ENCODE results near the gene SLC22A23. TPM values are rescaled to one million over a fixed set of nuclear protein-coding genes. Genes with fewer than 3 reads are reported as not detected.

SLC22A23 gene
- total RNA-seq, 1 donor from 2014 or later = 0.05 TPM

- H3K36me3 Mint-ChIP-seq (ENCODE audit: low read depth) = no peaks in the 10 kb centered on the region
- H3K9me3 Mint-ChIP-seq = no peaks in the 10 kb centered on the region
- intact Hi-C loops (cut with micrococcal nuclease) = no loop called here
- no peak for DNase-seq (ENCODE audit: low spot score)
- H3K4me3 Mint-ChIP-seq = no peak overlapping the region
- H3K27me3 Mint-ChIP-seq (ENCODE audit: insufficient read depth) = peaks cover 2% of the 10 kb centered on the region
- no peak overlapping the region for H3K27ac Mint-ChIP-seq
- no peaks in the 10 kb centered on the region for H3K4me1 Mint-ChIP-seq (ENCODE audit: low read depth)
Observed at GRCh38 chr6:3299221-3299620, 157.6 kb downstream of the SLC22A23 start.

- DNase-seq (ENCODE audit: low spot score) = no peak
- H3K36me3 Mint-ChIP-seq (ENCODE audit: low read depth) = no peaks in the 10 kb centered on the region
- H3K27me3 Mint-ChIP-seq (ENCODE audit: insufficient read depth) = peaks cover 2% of the 10 kb centered on the region
- no peak overlapping the region for H3K27ac Mint-ChIP-seq
- H3K4me3 Mint-ChIP-seq = no peak overlapping the region
- intact Hi-C loops (cut with micrococcal nuclease) = no loop called here
- no peaks in the 10 kb centered on the region for H3K4me1 Mint-ChIP-seq (ENCODE audit: low read depth)
- no peaks in the 10 kb centered on the region for H3K9me3 Mint-ChIP-seq
Observed at GRCh38 chr6:3297909-3298308, 158.9 kb downstream of the SLC22A23 start.

DNA sequence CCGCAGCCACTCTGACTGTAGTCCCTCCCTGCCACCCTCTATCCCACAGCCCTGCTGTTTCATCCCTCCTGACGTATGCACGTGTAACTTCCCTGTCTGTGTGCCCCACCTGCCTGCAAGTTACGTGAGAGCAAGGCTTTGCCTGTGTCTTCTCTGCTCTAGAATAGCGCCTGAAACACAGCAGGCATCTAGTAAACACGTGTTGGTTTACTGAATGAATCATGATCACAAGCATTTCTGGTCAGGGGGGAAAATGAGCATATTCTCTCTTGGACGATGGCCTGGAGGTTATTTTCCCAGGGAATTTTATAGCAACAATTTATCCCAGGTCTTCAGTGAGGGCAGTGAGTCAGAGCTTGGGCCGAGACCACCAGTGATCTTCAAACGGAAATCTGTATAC is 159.8 kb downstream of the SLC22A23 start:
- Mint-ChIP-seq H3K4me1 (ENCODE audit: low read depth) (no peaks in the 10 kb centered on the region), H3K4me3 (no peak overlapping the region), H3K36me3 (ENCODE audit: low read depth) (no peaks in the 10 kb centered on the region), H3K9me3 (no peaks in the 10 kb centered on the region), H3K27me3 (ENCODE audit: insufficient read depth) (no peaks in the 10 kb centered on the region), H3K27ac (no peak overlapping the region)
- intact Hi-C loops (cut with micrococcal nuclease) = no loop called here
- no peak for DNase-seq (ENCODE audit: low spot score)

GRCh38 chr6:3296537-3296936 is 160.3 kb downstream of the SLC22A23 start:
- Mint-ChIP-seq H3K4me1 (ENCODE audit: low read depth) (no peaks in the 10 kb centered on the region), H3K27me3 (ENCODE audit: insufficient read depth) (no peaks in the 10 kb centered on the region), H3K4me3 (no peak overlapping the region), H3K36me3 (ENCODE audit: low read depth) (no peaks in the 10 kb centered on the region), H3K27ac (no peak overlapping the region), H3K9me3 (no peaks in the 10 kb centered on the region)
- DNase-seq (ENCODE audit: low spot score) = no peak
- intact Hi-C loops (cut with micrococcal nuclease) = no loop called here

- H3K4me3 Mint-ChIP-seq = no peak overlapping the region
- no peak for DNase-seq (ENCODE audit: low spot score)
- H3K27ac Mint-ChIP-seq = no peak overlapping the region
- no peaks in the 10 kb centered on the region for H3K36me3 Mint-ChIP-seq (ENCODE audit: low read depth)
- intact Hi-C loops (cut with micrococcal nuclease) = no loop called here
- no peaks in the 10 kb centered on the region for H3K9me3 Mint-ChIP-seq
- H3K27me3 Mint-ChIP-seq (ENCODE audit: insufficient read depth) = no peaks in the 10 kb centered on the region
- H3K4me1 Mint-ChIP-seq (ENCODE audit: low read depth) = no peaks in the 10 kb centered on the region
Observed at GRCh38 chr6:3296078-3296477, 160.8 kb downstream of the SLC22A23 start.

GRCh38 chr6:3294921-3295871 is 161.7 kb downstream of the SLC22A23 start:
- Mint-ChIP-seq H3K36me3 (ENCODE audit: low read depth) (no peaks in the 10 kb centered on the region), H3K27ac (no peak overlapping the region), H3K4me1 (ENCODE audit: low read depth) (no peaks in the 10 kb centered on the region), H3K27me3 (ENCODE audit: insufficient read depth) (no peaks in the 10 kb centered on the region), H3K9me3 (no peaks in the 10 kb centered on the region), H3K4me3 (no peak overlapping the region)
- no peak for DNase-seq (ENCODE audit: low spot score)
- intact Hi-C loops (cut with micrococcal nuclease) = no loop called here

- intact Hi-C loops (cut with micrococcal nuclease) = no loop called here
- Mint-ChIP-seq H3K27ac (no peak overlapping the region), H3K36me3 (ENCODE audit: low read depth) (no peaks in the 10 kb centered on the region), H3K27me3 (ENCODE audit: insufficient read depth) (no peaks in the 10 kb centered on the region), H3K4me3 (no peak overlapping the region), H3K9me3 (no peaks in the 10 kb centered on the region), H3K4me1 (ENCODE audit: low read depth) (no peaks in the 10 kb centered on the region)
- no peak for DNase-seq (ENCODE audit: low spot score)
Observed at GRCh38 chr6:3294396-3294795, 162.5 kb downstream of the SLC22A23 start.

- intact Hi-C loops (cut with micrococcal nuclease) = no loop called here
- Mint-ChIP-seq H3K9me3 (no peaks in the 10 kb centered on the region), H3K4me1 (ENCODE audit: low read depth) (no peaks in the 10 kb centered on the region), H3K27me3 (ENCODE audit: insufficient read depth) (no peaks in the 10 kb centered on the region), H3K27ac (no peak overlapping the region), H3K36me3 (ENCODE audit: low read depth) (no peaks in the 10 kb centered on the region), H3K4me3 (no peak overlapping the region)
- DNase-seq (ENCODE audit: low spot score) = no peak
Observed at GRCh38 chr6:3293271-3294155, 163.3 kb downstream of the SLC22A23 start.

- Mint-ChIP-seq H3K4me1 (ENCODE audit: low read depth) (no peaks in the 10 kb centered on the region), H3K4me3 (no peak overlapping the region), H3K9me3 (no peaks in the 10 kb centered on the region), H3K36me3 (ENCODE audit: low read depth) (no peaks in the 10 kb centered on the region), H3K27ac (no peak overlapping the region), H3K27me3 (ENCODE audit: insufficient read depth) (no peaks in the 10 kb centered on the region)
- intact Hi-C loops (cut with micrococcal nuclease) = no loop called here
- DNase-seq (ENCODE audit: low spot score) = no peak
Observed at GRCh38 chr6:3292431-3293197, 164.2 kb downstream of the SLC22A23 start.

GRCh38 chr6:3291987-3292386 is 164.9 kb downstream of the SLC22A23 start:
- no peak for DNase-seq (ENCODE audit: low spot score)
- H3K9me3 Mint-ChIP-seq = no peaks in the 10 kb centered on the region
- H3K4me1 Mint-ChIP-seq (ENCODE audit: low read depth) = no peaks in the 10 kb centered on the region
- intact Hi-C loops (cut with micrococcal nuclease) = no loop called here
- no peak overlapping the region for H3K4me3 Mint-ChIP-seq
- H3K27ac Mint-ChIP-seq = no peak overlapping the region
- H3K36me3 Mint-ChIP-seq (ENCODE audit: low read depth) = no peaks in the 10 kb centered on the region
- H3K27me3 Mint-ChIP-seq (ENCODE audit: insufficient read depth) = no peaks in the 10 kb centered on the region

GRCh38 chr6:3291346-3291745 is 165.5 kb downstream of the SLC22A23 start:
- Mint-ChIP-seq H3K36me3 (ENCODE audit: low read depth) (no peaks in the 10 kb centered on the region), H3K27ac (no peak overlapping the region), H3K9me3 (no peaks in the 10 kb centered on the region), H3K4me1 (ENCODE audit: low read depth) (no peaks in the 10 kb centered on the region), H3K4me3 (no peak overlapping the region), H3K27me3 (ENCODE audit: insufficient read depth) (no peaks in the 10 kb centered on the region)
- intact Hi-C loops (cut with micrococcal nuclease) = no loop called here
- DNase-seq (ENCODE audit: low spot score) = no peak

DNA sequence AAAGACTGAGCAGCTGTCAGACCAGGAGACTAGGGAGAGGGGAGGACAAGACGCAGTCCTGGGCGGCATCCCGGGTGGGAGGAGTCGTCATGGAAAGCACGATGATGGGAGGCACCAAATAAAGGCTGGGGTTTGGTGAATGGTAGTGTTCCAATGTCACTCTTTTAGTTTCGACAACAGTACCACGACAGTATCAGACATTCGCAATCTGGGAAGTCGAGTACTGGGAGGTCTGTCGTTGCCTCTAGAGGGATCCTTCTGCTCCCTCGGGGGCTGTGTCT is 166.0 kb downstream of the SLC22A23 start:
- H3K27me3 Mint-ChIP-seq (ENCODE audit: insufficient read depth) = no peaks in the 10 kb centered on the region
- H3K4me1 Mint-ChIP-seq (ENCODE audit: low read depth) = no peaks in the 10 kb centered on the region
- no peak overlapping the region for H3K4me3 Mint-ChIP-seq
- DNase-seq (ENCODE audit: low spot score) = no peak
- no peaks in the 10 kb centered on the region for H3K36me3 Mint-ChIP-seq (ENCODE audit: low read depth)
- intact Hi-C loops (cut with micrococcal nuclease) = no loop called here
- H3K27ac Mint-ChIP-seq = no peak overlapping the region
- H3K9me3 Mint-ChIP-seq = no peaks in the 10 kb centered on the region
